Mucosa of descending colon (tissue), 3 donors: ENCODE measurements around the gene SUFU. TPM values are rescaled to one million over a fixed set of nuclear protein-coding genes. Genes with fewer than 3 reads are reported as not detected.

ENCODE experiments used
- ATAC-seq: fragments of 200-7000 bp; cut with Tn5 transposase; one replicate; pipeline ENCODE4 v1.9.1; 2020; ENCODE audit warnings: mild to moderate bottlenecking, moderate library complexity
- DNase-seq, 3 donors: peaks; one replicate each; pipeline ENCODE4 v3.0.0-alpha.2; 2020
- H3K36me3 ChIP-seq: fragments of 200-600 bp; one replicate; pipeline ENCODE4 v1.8.0; 2021; ENCODE audit warnings: low read depth, mild to moderate bottlenecking
- H3K4me1 ChIP-seq: fragments of 200-600 bp; one replicate; pipeline ENCODE4 v1.8.0; 2021; ENCODE audit warnings: low read depth, mild to moderate bottlenecking
- H3K4me3 ChIP-seq: fragments of 200-600 bp; one replicate; pipeline ENCODE4 v1.8.0; 2021; ENCODE audit warnings: mild to moderate bottlenecking
- H3K9me3 ChIP-seq: fragments of 200-600 bp; one replicate; pipeline ENCODE4 v1.8.0; 2021; ENCODE audit warnings: mild to moderate bottlenecking
- CTCF ChIP-seq: fragments of 200-600 bp; IDR thresholded peaks from one replicate; pipeline ENCODE4 v1.8.0; 2022; ENCODE audit warnings: antibody characterized with exemption, mild to moderate bottlenecking
- intact Hi-C, 2 donors: fragments of 100-400 bp; cut with DNase I in 1 of 2; cut with micrococcal nuclease in 1 of 2; formaldehyde crosslinking; loops; one replicate each; pipeline versions ENCODE4 v1.11.0 to v1.11.1; 2022; cut with DNase I, micrococcal nuclease
- total RNA-seq, 3 donors: library from RNA; stranded (reverse); fragmentation: NEBNext Ultra II Directional in 2 of 3; extraction: Animal tissue kit (Norgen Biotek cat#: 25700) in 2 of 3; gene quantifications; one replicate each; pipeline versions ENCODE4 v1.2.1 to v1.2.4, GENCODE V29; 2021 to 2023
- donor health status: DM: no; HTN: no; CAD: no; lungs with moderate emphysema.
- donor health status: DM: no; HTN: no; CAD: no.
- donor health status: DM: no; HTN: yes; CAD: no.

Gene SUFU
- total RNA-seq, 3 donors from 2014 or later, result 9.0 to 13.9 (median 9.5) TPM

GRCh38 chr10:102581401-102581800 is 77.6 kb downstream of the SUFU start:
- no peak overlapping the region for H3K4me3 ChIP-seq
- no peaks in the 10 kb centered on the region for H3K4me1 ChIP-seq
- no peaks in the 10 kb centered on the region for H3K9me3 ChIP-seq
- DNase-seq (no peak), ATAC-seq (no peak)
- intact Hi-C loops, result loop anchor here (5.0 to 10.0 kb wide), 2 partner anchors 77 to 79 kb away; partner anchors contain the start of genes ACTR1A (in 2 of the 2) and SUFU (in 2 of the 2)
- TF ChIP-seq CTCF, result no peak
- no peaks in the 10 kb centered on the region for H3K36me3 ChIP-seq

- Histone ChIP-seq H3K4me3 (no peak overlapping the region), H3K36me3 (no peaks in the 10 kb centered on the region), H3K4me1 (no peaks in the 10 kb centered on the region), H3K9me3 (no peaks in the 10 kb centered on the region)
- ATAC-seq (no peak), DNase-seq (no peak)
- intact Hi-C loops, result loop anchor here (5.0 to 10.0 kb wide), 2 partner anchors 77 to 80 kb away; partner anchors contain the start of genes ACTR1A (in 2 of the 2) and SUFU (in 2 of the 2)
- TF ChIP-seq CTCF, result no peak
Measured at GRCh38 chr10:102581981-102582580, 78.3 kb downstream of the SUFU start.

GRCh38 chr10:102583435-102584417 is 80.0 kb downstream of the SUFU start:
- peak; percentile 77 to 94 (median 83) for DNase-seq
- intact Hi-C loops, result loop anchor here (5.0 to 10.0 kb wide), 2 partner anchors 79 to 81 kb away; partner anchors contain the start of genes ACTR1A (in 2 of the 2) and SUFU (in 2 of the 2)
- no peaks in the 10 kb centered on the region for H3K9me3 ChIP-seq

GRCh38 chr10:102585026-102585425 is 81.3 kb downstream of the SUFU start:
- no peak for ATAC-seq
- TF ChIP-seq CTCF, result no peak
- Histone ChIP-seq H3K36me3 (no peaks in the 10 kb centered on the region), H3K9me3 (no peaks in the 10 kb centered on the region), H3K4me3 (no peak overlapping the region), H3K4me1 (no peaks in the 10 kb centered on the region)
- no peak for DNase-seq
- intact Hi-C loops, result loop anchor here in 1 of 2 donors (10.0 kb wide), 1 partner anchor 80 kb away; the partner anchor contains the start of genes ACTR1A and SUFU

More at GRCh38 chr10:102583435-102584417, 80.0 kb downstream of the SUFU start:
- peak; percentile 98 for ATAC-seq
- Histone ChIP-seq H3K4me1 (no peaks in the 10 kb centered on the region), H3K36me3 (no peaks in the 10 kb centered on the region), H3K4me3 (no peak overlapping the region)
- TF ChIP-seq CTCF, result peak; percentile 83

- no peak for ATAC-seq
- no peaks in the 10 kb centered on the region for H3K4me1 ChIP-seq
- intact Hi-C loops, result loop anchor here in 1 of 2 donors (10.0 kb wide), 1 partner anchor 82 kb away; the partner anchor contains the start of genes ACTR1A and SUFU
- no peak overlapping the region for H3K4me3 ChIP-seq
- H3K36me3 ChIP-seq, result no peaks in the 10 kb centered on the region
- no peak for TF ChIP-seq CTCF
- H3K9me3 ChIP-seq, result no peaks in the 10 kb centered on the region
- DNase-seq, result no peak
Measured at GRCh38 chr10:102586858-102587257, 83.1 kb downstream of the SUFU start.
